Measurements from ENCODE around the gene STRN4. TPM values are rescaled to one million over a fixed set of nuclear protein-coding genes. Genes with fewer than 3 reads are reported as not detected.

Gene STRN4
- total RNA-seq, 1 experiment from 2014 or later, result 89.5 TPM

- Histone ChIP-seq H3K9me3 (ENCODE audit: control insufficient read depth, insufficient read depth, low read depth, low read length) (no peaks in the 10 kb centered on the region), H3K36me3 (ENCODE audit: control insufficient read depth, insufficient read depth, low read length) (peaks cover 7% of the 10 kb centered on the region), H3K4me1 (ENCODE audit: control insufficient read depth, insufficient read depth, low read length) (no peaks in the 10 kb centered on the region), H3K27ac (ENCODE audit: low read length) (no peak overlapping the region), H3K27me3 (ENCODE audit: control insufficient read depth, insufficient read depth, low read length) (no peaks in the 10 kb centered on the region), H3K4me3 (ENCODE audit: low read depth in 2 of 2, low read length in 2 of 2) (no peak overlapping the region)
- intact Hi-C loops (cut with micrococcal nuclease; ENCODE audit: unreplicated experiment) (no loop called here), in situ Hi-C loops (cut with HindIII; ENCODE audit: low pct_unique_long_range_greater_than_20kb, low sequenced_read_pairs) (no loop called here)
- POLR2A ChIA-PET, result no interaction called here
- no TSS peak for BruUV-seq (replicated peaks)
- no peak for DNase-seq (ENCODE audit: low read depth, low spot score)
- CTCF ChIA-PET, result no interaction called here
- TF ChIP-seq TCF7L2 (IDR thresholded peaks at IDR 0.05; ENCODE audit: low read depth, low read length) (no peak), REST (IDR thresholded peaks at IDR 0.05; ENCODE audit: insufficient read depth in 1 of 2, low read depth in 2 of 2, low read length in 1 of 2) (no peak), CTCF (IDR thresholded peaks at IDR 0.05) (no peak), POLR2AphosphoS5 (IDR thresholded peaks at IDR 0.05; ENCODE audit: low read depth, low read length) (no peak), SIN3A (IDR thresholded peaks at IDR 0.05; ENCODE audit: borderline replicate concordance, insufficient read depth, low read depth, low read length) (no peak)
- no peak for ATAC-seq
These were observed 9.5 kb downstream of the STRN4 start for GRCh38 chr19:46736531-46737297.

DNA sequence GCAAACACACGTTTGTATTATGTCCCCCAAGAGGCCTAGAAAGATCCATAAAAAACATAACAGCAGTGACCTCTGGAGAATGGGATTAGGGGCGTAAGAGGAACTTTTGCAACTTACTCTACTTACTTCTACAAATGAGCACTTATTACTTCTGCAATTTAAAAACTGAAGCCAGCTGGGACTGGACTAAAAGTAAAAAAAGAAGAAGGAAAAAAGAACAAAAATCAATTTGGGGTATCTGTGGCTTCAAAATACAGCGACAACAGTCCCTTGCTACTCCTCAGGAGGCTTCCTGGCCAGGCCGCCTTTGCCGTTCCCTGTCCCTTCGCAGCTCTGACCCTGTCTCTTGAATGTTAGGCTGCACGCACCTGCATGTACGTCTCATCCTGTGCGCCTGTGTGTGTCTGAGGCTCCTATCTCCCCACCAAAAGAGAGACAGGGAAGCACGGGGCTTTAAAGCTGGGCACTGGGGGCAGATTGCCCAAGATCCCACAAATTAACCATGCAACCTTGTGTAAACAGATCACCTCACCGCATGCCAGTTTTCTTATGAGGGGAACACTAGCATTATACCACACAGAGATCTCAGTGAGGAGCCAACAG lies 12.5 kb downstream of the STRN4 start:
- no peak overlapping the region for H3K4me3 ChIP-seq (ENCODE audit: low read depth in 2 of 2, low read length in 2 of 2)
- CTCF ChIA-PET, result no interaction called here
- H3K36me3 ChIP-seq (ENCODE audit: control insufficient read depth, insufficient read depth, low read length), result peaks cover 7% of the 10 kb centered on the region
- no peaks in the 10 kb centered on the region for H3K9me3 ChIP-seq (ENCODE audit: control insufficient read depth, insufficient read depth, low read depth, low read length)
- no peaks in the 10 kb centered on the region for H3K27me3 ChIP-seq (ENCODE audit: control insufficient read depth, insufficient read depth, low read length)
- intact Hi-C loops (cut with micrococcal nuclease; ENCODE audit: unreplicated experiment), result no loop called here
- TF ChIP-seq POLR2AphosphoS5 (IDR thresholded peaks at IDR 0.05; ENCODE audit: low read depth, low read length) (no peak), REST (IDR thresholded peaks at IDR 0.05; ENCODE audit: insufficient read depth in 1 of 2, low read depth in 2 of 2, low read length in 1 of 2) (no peak), SIN3A (IDR thresholded peaks at IDR 0.05; ENCODE audit: borderline replicate concordance, insufficient read depth, low read depth, low read length) (no peak), TCF7L2 (IDR thresholded peaks at IDR 0.05; ENCODE audit: low read depth, low read length) (no peak)
- no peak for DNase-seq (ENCODE audit: low read depth, low spot score)
- BruUV-seq (replicated peaks), result TSS peak; percentile 57
- H3K4me1 ChIP-seq (ENCODE audit: control insufficient read depth, insufficient read depth, low read length), result no peaks in the 10 kb centered on the region
- POLR2A ChIA-PET, result no interaction called here
- in situ Hi-C loops (cut with HindIII; ENCODE audit: low pct_unique_long_range_greater_than_20kb, low sequenced_read_pairs), result no loop called here
- no peak overlapping the region for H3K27ac ChIP-seq (ENCODE audit: low read length)
- no peak for ATAC-seq

Measured in Panc1 (cell line).